Kidney (tissue), 14 donors: Measurements from ENCODE around the gene ADI1. TPM values are rescaled to one million over a fixed set of nuclear protein-coding genes. Genes with fewer than 3 reads are reported as not detected.

ENCODE experiments used
- DNase-seq, 5 donors: peaks; one replicate each; pipeline ENCODE4 v3.0.0-alpha.2; 2013 to 2020
- FAIRE-seq: peaks from 2 replicates; lab custom pipeline; 2012; peaks lifted over from hg19 to GRCh38; lab: Jason Lieb, UNC
- H3K27ac ChIP-seq, 2 donors: one replicate each; pipeline ENCODE4 v1.7.0; 2013; ENCODE audit warnings: low read depth in 2 of 2, low read length in 2 of 2, inconsistent platforms in 1 of 2
- H3K27me3 ChIP-seq: one replicate; pipeline ENCODE4 v1.7.1; 2013; ENCODE audit warnings: low read length, inconsistent platforms; ENCODE audit not compliant: control insufficient read depth, insufficient read depth
- H3K36me3 ChIP-seq, 3 donors: one replicate each; pipeline versions ENCODE4 v1.7.0 to v1.7.1; 2013; ENCODE audit warnings: low read length in 3 of 3, control low read depth in 1 of 3, inconsistent platforms in 1 of 3; ENCODE audit not compliant: insufficient read depth in 3 of 3, control insufficient read depth in 2 of 3
- H3K4me1 ChIP-seq, 3 donors: one replicate each; pipeline versions ENCODE4 v1.7.0 to v1.7.1; 2013; ENCODE audit warnings: low read length in 3 of 3, inconsistent platforms in 1 of 3, low read depth in 1 of 3; ENCODE audit not compliant: control insufficient read depth in 2 of 3, insufficient read depth in 2 of 3
- H3K4me3 ChIP-seq, 3 donors: one replicate each; pipeline versions ENCODE4 v1.7.0 to v1.8.1; 2013; ENCODE audit warnings: low read length in 3 of 3, control low read depth in 1 of 3, inconsistent platforms in 1 of 3
- H3K9ac ChIP-seq, 3 donors: one replicate each; pipeline versions ENCODE4 v1.7.0 to v1.7.1; 2013; ENCODE audit warnings: low read length in 3 of 3, control low read depth in 1 of 3, inconsistent platforms in 1 of 3
- H3K9me3 ChIP-seq, 3 donors: one replicate each; pipeline versions ENCODE4 v1.7.0 to v1.7.1; 2013; ENCODE audit warnings: low read length in 3 of 3, control low read depth in 1 of 3, inconsistent platforms in 1 of 3; ENCODE audit not compliant: control insufficient read depth in 2 of 3, insufficient read depth in 1 of 3
- CTCF ChIP-seq: IDR thresholded peaks from 3 replicates; pipeline ENCODE4 v1.5.1; 2012; ENCODE audit warnings: mild to moderate bottlenecking, moderate library complexity, borderline replicate concordance; ENCODE audit not compliant: insufficient read depth; ENCODE audit errors: extremely low read depth
- intact Hi-C: fragments of 100-400 bp; cut with DNase I; formaldehyde crosslinking; loops from one replicate; pipeline ENCODE4 v1.11.1; 2022
- polyA plus RNA-seq: library from polyadenylated mRNA; stranded (reverse); fragments of 350-450 nt; fragmentation: Illumina TruSeq; extraction: RNeasy Lipid Tissue Mini Kit (QIAGEN cat#74804); gene quantifications from one replicate; pipeline ENCODE4 v1.2.3, GENCODE V29; 2014; ENCODE audit warnings: low read depth, low replicate concordance; ENCODE audit not compliant: insufficient read depth
- total RNA-seq: library from RNA; stranded (reverse); fragmentation: NEBNext Ultra II Directional; extraction: Animal tissue kit (Norgen Biotek cat#: 25700); gene quantifications from one replicate; pipeline ENCODE4 v1.2.1, GENCODE V29; 2021
- donor health status: control.
- donor health status: control.
- donor health status: control.
- donor health status: control.
- donor health status: control.
- donor health status: DM: yes; HTN: yes; CAD: no.
- donor health status: Normal renal cell carcinoma (clear cell type).

Gene ADI1
- total and polyA plus RNA-seq, 2 donors from 2014 or later: 74.0 to 236 TPM

DNA sequence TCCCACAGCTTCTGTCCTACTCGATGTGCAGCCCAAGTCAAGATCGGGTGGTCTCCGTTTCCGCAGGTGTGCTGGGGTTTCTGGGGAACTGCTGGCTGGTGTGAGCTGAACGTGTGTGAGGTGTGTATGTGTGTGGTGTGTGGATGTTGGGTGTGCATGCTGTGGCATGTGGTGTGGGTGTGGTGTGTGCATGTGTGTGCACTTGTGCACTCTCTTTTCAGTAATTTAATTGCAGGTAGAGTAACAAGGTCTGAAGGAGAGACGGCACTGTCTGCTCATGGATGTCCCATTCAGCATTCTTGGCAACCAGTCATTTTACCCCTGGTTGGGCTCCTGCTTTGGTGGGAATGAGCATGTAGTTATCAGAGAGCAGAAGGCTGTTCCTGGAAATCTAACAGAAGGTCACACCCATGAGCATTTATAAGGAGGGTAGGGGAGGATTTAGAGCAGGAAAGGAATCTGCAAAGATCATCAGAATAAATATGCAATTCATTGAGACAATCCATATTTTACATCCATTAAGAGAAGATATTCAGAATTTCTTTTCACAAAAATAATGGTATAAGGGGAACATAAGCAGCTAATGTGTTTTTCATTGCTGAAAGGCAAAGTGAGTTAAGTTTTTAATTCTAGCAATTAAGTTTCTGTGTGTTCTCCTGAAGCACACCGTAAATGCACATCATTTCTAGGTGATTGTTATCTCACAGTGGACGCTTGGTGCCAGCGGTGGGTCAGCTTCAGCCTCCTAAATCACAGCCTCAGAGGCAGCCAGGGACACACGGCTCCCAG, 60.7 kb downstream of the ADI1 start:
- Histone ChIP-seq H3K4me1 (peaks cover 0 to 9% (median 0%) of the 10 kb centered on the region in 3 donors), H3K4me3 (no peak overlapping the region), H3K27me3 (no peaks in the 10 kb centered on the region), H3K9ac (no peak overlapping the region), H3K9me3 (no peaks in the 10 kb centered on the region), H3K36me3 (peaks cover 2 to 19% (median 11%) of the 10 kb centered on the region in 3 donors), H3K27ac (no peak overlapping the region)
- DNase-seq (no peak), FAIRE-seq (no peak)
- intact Hi-C loops: no loop called here
- no peak for TF ChIP-seq CTCF

- DNase-seq (no peak), FAIRE-seq (no peak)
- Histone ChIP-seq H3K36me3 (peaks cover 2 to 19% (median 11%) of the 10 kb centered on the region in 3 donors), H3K4me3 (no peak overlapping the region), H3K4me1 (peaks cover 0 to 9% (median 0%) of the 10 kb centered on the region in 3 donors), H3K27me3 (no peaks in the 10 kb centered on the region), H3K9ac (no peak overlapping the region), H3K27ac (no peak overlapping the region), H3K9me3 (no peaks in the 10 kb centered on the region)
- no peak for TF ChIP-seq CTCF
- intact Hi-C loops: no loop called here
These were observed 61.6 kb downstream of the ADI1 start for GRCh38 chr2:3457524-3458395.

- FAIRE-seq: no peak
These were observed 63.2 kb downstream of the ADI1 start for GRCh38 chr2:3456125-3456524.

More at GRCh38 chr2:3456125-3456524, 63.2 kb downstream of the ADI1 start:
- Histone ChIP-seq H3K4me1 (peaks cover 0 to 4% (median 0%) of the 10 kb centered on the region in 3 donors), H3K36me3 (peaks cover 2 to 19% (median 11%) of the 10 kb centered on the region in 3 donors), H3K27ac (no peak overlapping the region), H3K4me3 (no peak overlapping the region), H3K9me3 (no peaks in the 10 kb centered on the region), H3K9ac (no peak overlapping the region), H3K27me3 (no peaks in the 10 kb centered on the region)
- no peak for DNase-seq
- no peak for TF ChIP-seq CTCF
- intact Hi-C loops: no loop called here
